Lower leg skin (tissue), 3 donors: ENCODE results near the gene WDR64.

Experiments
- CTCF ChIP-seq, 3 donors: fragments of 450-650 bp; IDR thresholded peaks; one replicate each; pipeline ENCODE4 v1.5.1; 2016; ENCODE audit warnings: antibody characterized with exemption in 3 of 3, mild to moderate bottlenecking in 3 of 3, moderate library complexity in 2 of 3
- POLR2A ChIP-seq, 2 donors: fragments of 450-650 bp; IDR thresholded peaks; one replicate each; pipeline ENCODE4 v1.6.1; 2016 to 2017; ENCODE audit warnings: antibody characterized with exemption in 2 of 2, mild to moderate bottlenecking in 1 of 2, moderate library complexity in 1 of 2

- TF ChIP-seq CTCF (IDR thresholded peaks at IDR 0.05) (no peak), POLR2A (IDR thresholded peaks at IDR 0.05) (no peak)
These were observed 158.8 kb downstream of the WDR64 start for GRCh38 chr1:241810769-241811405.
